Left lung (tissue), 10 donors: Measurements from ENCODE around the gene PCGF3. TPM values are rescaled to one million over a fixed set of nuclear protein-coding genes. Genes with fewer than 3 reads are reported as not detected.
"Not testable (repeated sequence)": the region's sequence is repeated elsewhere in the genome, so short reads cannot be mapped to it uniquely, and the experiment has no call there.

Experiments used
- ATAC-seq: fragments of 200-7000 bp; cut with Tn5 transposase; one replicate; pipeline ENCODE4 v1.9.1; 2020; ENCODE audit warnings: moderate library complexity
- DNase-seq, 4 donors: peaks; one replicate each; pipeline ENCODE4 v3.0.0-alpha.2; 2013 to 2020
- H3K27ac ChIP-seq, 2 donors: fragments of 200-600 bp; sonication (generic) in 1 of 2; one replicate each; pipeline versions ENCODE4 v1.5.0 to v1.8.0; 2020 to 2021
- H3K27me3 ChIP-seq, 2 donors: fragments of 200-600 bp; sonication (generic) in 1 of 2; one replicate each; pipeline versions ENCODE4 v1.5.0 to v1.8.0; 2020 to 2021
- H3K36me3 ChIP-seq, 2 donors: fragments of 200-600 bp; sonication (generic) in 1 of 2; one replicate each; pipeline versions ENCODE4 v1.5.0 to v1.8.0; 2020 to 2021
- H3K4me1 ChIP-seq, 2 donors: fragments of 200-600 bp; one replicate each; pipeline ENCODE4 v1.8.0; 2021
- H3K4me3 ChIP-seq, 2 donors: fragments of 200-600 bp; sonication (generic) in 1 of 2; one replicate each; pipeline versions ENCODE4 v1.5.0 to v1.8.0; 2020 to 2021; ENCODE audit warnings: mild to moderate bottlenecking in 1 of 2
- H3K9me3 ChIP-seq, 2 donors: fragments of 200-600 bp; sonication (generic) in 1 of 2; one replicate each; pipeline versions ENCODE4 v1.5.0 to v1.8.0; 2020 to 2021
- CTCF ChIP-seq, 2 donors: fragments of 200-600 bp; sonication (generic) in 1 of 2; IDR thresholded peaks; one replicate each; pipeline versions ENCODE4 v1.5.0 to v1.8.0; 2021; ENCODE audit warnings: antibody characterized with exemption in 2 of 2
- intact Hi-C, 2 donors: fragments of 100-400 bp; cut with DNase I; formaldehyde crosslinking; loops; one replicate each; pipeline versions ENCODE4 v1.11.2 to v1.14.2; 2022
- polyA plus RNA-seq, 6 donors: library from polyadenylated mRNA; unstranded; fragments of 120-200 nt; gene quantifications; one replicate each; pipeline ENCODE4 v1.2.1, GENCODE V29; 2013; ENCODE audit not compliant: insufficient read length in 6 of 6
- total RNA-seq, 2 donors: library from RNA; stranded (reverse); fragmentation: NEBNext Ultra II Directional; extraction: Animal tissue kit (Norgen Biotek cat#: 25700); gene quantifications; one replicate each; pipeline ENCODE4 v1.2.1, GENCODE V29; 2021
- donor health status: DM: no; HTN: yes; CAD: no.
- donor health status: DM: no; HTN: no; CAD: no.

PCGF3 gene
- total and polyA plus RNA-seq, 8 donors: 43.7 to 110 (median 88.7) TPM

GRCh38 chr4:729336-730315 lies 24.0 kb downstream of the PCGF3 start:
- intact Hi-C loops: no loop called here
- H3K36me3 ChIP-seq: peaks cover 0 to 39% of the 10 kb centered on the region in 2 donors
- ATAC-seq (no peak), DNase-seq (peak in 1 of 4 donors; percentile 63)
- H3K4me1 ChIP-seq: peaks cover 0 to 18% of the 10 kb centered on the region in 2 donors
- H3K9me3 ChIP-seq: no peaks in the 10 kb centered on the region
- no peak for TF ChIP-seq CTCF (IDR thresholded peaks at IDR 0.05)
- no peak overlapping the region for H3K4me3 ChIP-seq
- H3K27me3 ChIP-seq: no peaks in the 10 kb centered on the region
- no peak overlapping the region for H3K27ac ChIP-seq

GRCh38 chr4:730511-730910 lies 24.9 kb downstream of the PCGF3 start:
- Histone ChIP-seq H3K27me3 (no peaks in the 10 kb centered on the region), H3K27ac (no peak overlapping the region), H3K4me3 (no peak overlapping the region), H3K9me3 (no peaks in the 10 kb centered on the region), H3K36me3 (peaks cover 0 to 48% of the 10 kb centered on the region in 2 donors), H3K4me1 (peaks cover 0 to 18% of the 10 kb centered on the region in 2 donors)
- intact Hi-C loops: no loop called here
- no peak for TF ChIP-seq CTCF (IDR thresholded peaks at IDR 0.05)
- DNase-seq (peak in 1 of 4 donors; percentile 68), ATAC-seq (no peak)

GRCh38 chr4:730946-731904 lies 25.6 kb downstream of the PCGF3 start:
- H3K9me3 ChIP-seq, ATAC-seq, H3K4me3 ChIP-seq, H3K27ac ChIP-seq, DNase-seq, intact Hi-C loops, H3K27me3 ChIP-seq: not testable (repeated sequence)
- H3K36me3 ChIP-seq: peaks cover 0 to 55% of the 10 kb centered on the region in 2 donors
- H3K4me1 ChIP-seq: peaks cover 0 to 11% of the 10 kb centered on the region in 2 donors

- H3K9me3 ChIP-seq, H3K27me3 ChIP-seq, H3K4me3 ChIP-seq, H3K27ac ChIP-seq, intact Hi-C loops, ATAC-seq, H3K4me1 ChIP-seq: not testable (repeated sequence)
- peaks cover 0 to 59% of the 10 kb centered on the region in 2 donors for H3K36me3 ChIP-seq
- DNase-seq: peak in 1 of 4 donors; percentile 43
Measured at GRCh38 chr4:731954-732353, 26.3 kb downstream of the PCGF3 start.

- Histone ChIP-seq H3K4me1 (peaks cover 0 to 2% of the 10 kb centered on the region in 2 donors), H3K27ac (no peak overlapping the region), H3K36me3 (peaks cover 0 to 64% of the 10 kb centered on the region in 2 donors), H3K27me3 (no peaks in the 10 kb centered on the region), H3K4me3 (no peak overlapping the region), H3K9me3 (no peaks in the 10 kb centered on the region)
- no peak for TF ChIP-seq CTCF (IDR thresholded peaks at IDR 0.05)
- DNase-seq (peak in 1 of 4 donors; percentile 69), ATAC-seq (no peak)
- intact Hi-C loops: no loop called here
Measured at GRCh38 chr4:732486-732885, 26.9 kb downstream of the PCGF3 start.
